OCI-LY3 (cell line): Measurements from ENCODE around the gene CPXM2.

Source experiments
- H2AFZ ChIP-seq: fragments of 200-600, 300-600 bp; shearing (Covaris generic); 2 replicates; pipeline ENCODE4 v1.6.0; 2014; ENCODE audit warnings: antibody characterized with exemption, low read depth, low read length
- H3K27ac ChIP-seq: fragments of 200-600, 300-600 bp; sonication (generic); 2 replicates; pipeline ENCODE4 v1.5.1; 2014; ENCODE audit warnings: mild to moderate bottlenecking, low read length, moderate library complexity, mixed read lengths
- H3K27me3 ChIP-seq: fragments of 200-600, 300-600 bp; sonication (generic); 2 replicates; pipeline ENCODE4 v1.6.1; 2014; ENCODE audit warnings: low read depth, low read length, mixed read lengths
- H3K36me3 ChIP-seq: fragments of 200-600, 300-600 bp; sonication (generic); replicated peaks from 2 replicates; pipeline ENCODE3; 2014; ENCODE audit warnings: low read depth, low read length, mixed read lengths
- H3K4me1 ChIP-seq: fragments of 300-600, 200-600 bp; sonication (generic); 2 replicates; pipeline ENCODE4 v1.6.1; 2014; ENCODE audit warnings: low read length, mixed read lengths
- H3K4me2 ChIP-seq: fragments of 200-600, 300-600 bp; sonication (generic); 2 replicates; pipeline ENCODE4 v1.6.1; 2014; ENCODE audit warnings: low read length, mixed read lengths
- H3K4me3 ChIP-seq: fragments of 300-600, 200-600 bp; sonication (generic); 2 replicates; pipeline ENCODE4 v1.5.1; 2014; ENCODE audit warnings: antibody characterized with exemption, mild to moderate bottlenecking, low read length, moderate library complexity
- H3K79me2 ChIP-seq: fragments of 300-600, 200-600 bp; shearing (Covaris generic); 2 replicates; pipeline ENCODE4 v1.6.1; 2014; ENCODE audit warnings: mild to moderate bottlenecking, low read length, mixed read lengths
- H3K9ac ChIP-seq: fragments of 300-600, 200-600 bp; shearing (Covaris generic); 2 replicates; pipeline ENCODE4 v1.6.0; 2014; ENCODE audit warnings: mild to moderate bottlenecking, low read length, moderate library complexity
- H3K9me3 ChIP-seq: fragments of 200-600, 300-600 bp; shearing (Covaris generic); 2 replicates; pipeline ENCODE4 v1.6.1; 2014; ENCODE audit warnings: low read length, mixed read lengths; ENCODE audit not compliant: insufficient read depth
- H4K20me1 ChIP-seq: fragments of 200-600, 300-600 bp; sonication (generic); 2 replicates; pipeline ENCODE4 v1.6.1; 2016; ENCODE audit warnings: low read length, mixed read lengths; ENCODE audit not compliant: insufficient read depth
- EZH2phosphoT487 ChIP-seq: fragments of 200-600 bp; shearing (Covaris generic); IDR thresholded peaks from 2 replicates; pipeline ENCODE4 v1.6.1; 2018; ENCODE audit warnings: antibody characterized with exemption, mixed run types, low read depth
- TF ChIP-seq, protein P1 (sequence below): fragments of 200-600, 300-600 bp; sonication (generic); IDR thresholded peaks from 2 replicates; pipeline ENCODE4 v1.5.1; 2014; ENCODE audit warnings: antibody characterized with exemption, low read length, low read depth

The CPXM2 gene

GRCh38 chr10:123761666-123762230 is 129.9 kb downstream of the CPXM2 start:
- H3K9me3 ChIP-seq: no peaks in the 10 kb centered on the region
- no peak overlapping the region for H3K4me2 ChIP-seq
- no peaks in the 10 kb centered on the region for H3K79me2 ChIP-seq
- peaks cover 17% of the 10 kb centered on the region; the same call in 1 of the 2 replicates for H3K27me3 ChIP-seq
- no peaks in the 10 kb centered on the region for H4K20me1 ChIP-seq
- TF ChIP-seq, protein P1, sequence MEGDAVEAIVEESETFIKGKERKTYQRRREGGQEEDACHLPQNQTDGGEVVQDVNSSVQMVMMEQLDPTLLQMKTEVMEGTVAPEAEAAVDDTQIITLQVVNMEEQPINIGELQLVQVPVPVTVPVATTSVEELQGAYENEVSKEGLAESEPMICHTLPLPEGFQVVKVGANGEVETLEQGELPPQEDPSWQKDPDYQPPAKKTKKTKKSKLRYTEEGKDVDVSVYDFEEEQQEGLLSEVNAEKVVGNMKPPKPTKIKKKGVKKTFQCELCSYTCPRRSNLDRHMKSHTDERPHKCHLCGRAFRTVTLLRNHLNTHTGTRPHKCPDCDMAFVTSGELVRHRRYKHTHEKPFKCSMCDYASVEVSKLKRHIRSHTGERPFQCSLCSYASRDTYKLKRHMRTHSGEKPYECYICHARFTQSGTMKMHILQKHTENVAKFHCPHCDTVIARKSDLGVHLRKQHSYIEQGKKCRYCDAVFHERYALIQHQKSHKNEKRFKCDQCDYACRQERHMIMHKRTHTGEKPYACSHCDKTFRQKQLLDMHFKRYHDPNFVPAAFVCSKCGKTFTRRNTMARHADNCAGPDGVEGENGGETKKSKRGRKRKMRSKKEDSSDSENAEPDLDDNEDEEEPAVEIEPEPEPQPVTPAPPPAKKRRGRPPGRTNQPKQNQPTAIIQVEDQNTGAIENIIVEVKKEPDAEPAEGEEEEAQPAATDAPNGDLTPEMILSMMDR: no peak
- no peak overlapping the region for H3K9ac ChIP-seq
- no peaks in the 10 kb centered on the region for H3K4me1 ChIP-seq
- H3K27ac ChIP-seq: no peak overlapping the region
- no peak overlapping the region for H2AFZ ChIP-seq
- no peaks in the 10 kb centered on the region for H3K36me3 ChIP-seq
- no peak overlapping the region for H3K4me3 ChIP-seq

- TF ChIP-seq EZH2phosphoT487: no peak
- TF ChIP-seq, protein P1: no peak
- H3K27ac ChIP-seq: no peak overlapping the region
Measured at GRCh38 chr10:123761038-123761428, 130.6 kb downstream of the CPXM2 start.

GRCh38 chr10:123760356-123761037 is 131.1 kb downstream of the CPXM2 start:
- no peaks in the 10 kb centered on the region for H3K9me3 ChIP-seq
- no peak overlapping the region for H3K9ac ChIP-seq
- H4K20me1 ChIP-seq: no peaks in the 10 kb centered on the region
- peaks cover 9% of the 10 kb centered on the region; the same call in 1 of the 2 replicates for H3K27me3 ChIP-seq
- no peak overlapping the region for H2AFZ ChIP-seq
- no peaks in the 10 kb centered on the region for H3K4me1 ChIP-seq
- TF ChIP-seq, protein P1: no peak
- TF ChIP-seq EZH2phosphoT487: no peak
- no peaks in the 10 kb centered on the region for H3K79me2 ChIP-seq
- H3K4me3 ChIP-seq: no peak overlapping the region
- no peak overlapping the region for H3K4me2 ChIP-seq
- no peaks in the 10 kb centered on the region for H3K36me3 ChIP-seq
- H3K27ac ChIP-seq: no peak overlapping the region

More at GRCh38 chr10:123761038-123761428, 130.6 kb downstream of the CPXM2 start:
- no peaks in the 10 kb centered on the region for H3K9me3 ChIP-seq
- no peaks in the 10 kb centered on the region for H4K20me1 ChIP-seq
- H3K9ac ChIP-seq: no peak overlapping the region
- H3K4me2 ChIP-seq: no peak overlapping the region
- H3K36me3 ChIP-seq: no peaks in the 10 kb centered on the region
- no peaks in the 10 kb centered on the region for H3K79me2 ChIP-seq
- peaks cover 10% of the 10 kb centered on the region; the same call in 1 of the 2 replicates for H3K27me3 ChIP-seq
- no peaks in the 10 kb centered on the region for H3K4me1 ChIP-seq
- H3K4me3 ChIP-seq: no peak overlapping the region
- H2AFZ ChIP-seq: no peak overlapping the region

GRCh38 chr10:123759501-123760031 is 132.0 kb downstream of the CPXM2 start:
- peaks cover 9% of the 10 kb centered on the region; the same call in 1 of the 2 replicates for H3K27me3 ChIP-seq
- no peaks in the 10 kb centered on the region for H3K79me2 ChIP-seq
- H4K20me1 ChIP-seq: no peaks in the 10 kb centered on the region
- TF ChIP-seq EZH2phosphoT487: no peak
- TF ChIP-seq, protein P1: no peak
- no peak overlapping the region for H3K27ac ChIP-seq
- no peak overlapping the region for H3K4me2 ChIP-seq
- H2AFZ ChIP-seq: no peak overlapping the region
- H3K9ac ChIP-seq: no peak overlapping the region
- no peak overlapping the region for H3K4me3 ChIP-seq
- no peaks in the 10 kb centered on the region for H3K4me1 ChIP-seq
- no peaks in the 10 kb centered on the region for H3K9me3 ChIP-seq
- no peaks in the 10 kb centered on the region for H3K36me3 ChIP-seq
